GM19240 (cell line): ENCODE measurements around the gene STN1.

Experiments
- DNase-seq: peaks from one replicate; pipeline ENCODE4 v3.0.0; 2011; ENCODE audit warnings: low spot score; ENCODE audit not compliant: insufficient read length

The STN1 gene

GRCh38 chr10:103869336-103869735 lies 48.6 kb downstream of the STN1 start:
- no peak for DNase-seq

- DNase-seq = no peak
These were observed 49.8 kb downstream of the STN1 start for GRCh38 chr10:103868200-103868599.

GRCh38 chr10:103861505-103861904 lies 56.5 kb downstream of the STN1 start:
- DNase-seq = no peak

- DNase-seq = peak; percentile 52
These were observed 58.6 kb downstream of the STN1 start for GRCh38 chr10:103859161-103860086.

GRCh38 chr10:103858360-103858759 lies 59.6 kb downstream of the STN1 start:
- DNase-seq = no peak

GRCh38 chr10:103856797-103857170 lies 61.2 kb downstream of the STN1 start:
- no peak for DNase-seq

GRCh38 chr10:103855852-103856796 lies 61.9 kb downstream of the STN1 start:
- DNase-seq = no peak

GRCh38 chr10:103855424-103855823 lies 62.6 kb downstream of the STN1 start, which contains the start of gene SH3PXD2A:
SH3PXD2A (minus strand) TSS chr10:103855576; CDS start chr10:103855266, 310 bp downstream.
- DNase-seq = no peak

GRCh38 chr10:103854686-103855391 lies 63.1 kb downstream of the STN1 start:
- no peak for DNase-seq

GRCh38 chr10:103854265-103854685 lies 63.7 kb downstream of the STN1 start:
- DNase-seq = no peak

- DNase-seq = no peak
These were observed 64.3 kb downstream of the STN1 start for GRCh38 chr10:103853428-103854264.

GRCh38 chr10:103852856-103853255 lies 65.1 kb downstream of the STN1 start:
- DNase-seq = no peak

- no peak for DNase-seq
These were observed 65.7 kb downstream of the STN1 start for GRCh38 chr10:103852189-103852711.

GRCh38 chr10:103851261-103851660 lies 66.7 kb downstream of the STN1 start:
- DNase-seq = no peak

GRCh38 chr10:103850572-103850895 lies 67.5 kb downstream of the STN1 start:
- no peak for DNase-seq

GRCh38 chr10:103849880-103850571 lies 68.0 kb downstream of the STN1 start:
- no peak for DNase-seq

GRCh38 chr10:103849212-103849877 lies 68.6 kb downstream of the STN1 start:
- no peak for DNase-seq

GRCh38 chr10:103847909-103848468 lies 70.0 kb downstream of the STN1 start:
- DNase-seq = no peak

- DNase-seq = no peak
These were observed 70.6 kb downstream of the STN1 start for GRCh38 chr10:103847346-103847745.
